Trophoblast cell (in vitro differentiated cells and primary cell): Measurements from ENCODE around the gene FREM1.

Source experiments
- DNase-seq, 2 donors: peaks; one replicate each; pipeline ENCODE4 v3.0.0-alpha.2; 2016
- H2AFZ ChIP-seq: 2 replicates; pipeline ENCODE4 v1.6.1; 2013; ENCODE audit warnings: low read length, moderate library complexity, mild to moderate bottlenecking; ENCODE audit not compliant: insufficient read depth, poor library complexity
- H2AK5ac ChIP-seq: 2 replicates; pipeline ENCODE4 v1.6.1; 2013; ENCODE audit warnings: mild to moderate bottlenecking, low read length
- H2BK120ac ChIP-seq: 2 replicates; pipeline ENCODE4 v1.6.1; 2013; ENCODE audit warnings: low read length, mild to moderate bottlenecking, moderate library complexity; ENCODE audit not compliant: insufficient read depth, poor library complexity
- H2BK12ac ChIP-seq: 2 replicates; pipeline ENCODE4 v1.6.1; 2013; ENCODE audit warnings: mild to moderate bottlenecking, low read length, moderate library complexity
- H2BK5ac ChIP-seq: 2 replicates; pipeline ENCODE4 v1.6.1; 2013; ENCODE audit warnings: low read length, low read depth, moderate library complexity, mild to moderate bottlenecking; ENCODE audit not compliant: poor library complexity
- H3K14ac ChIP-seq: 2 replicates; pipeline ENCODE4 v1.6.1; 2013; ENCODE audit warnings: mild to moderate bottlenecking, low read length
- H3K18ac ChIP-seq: 2 replicates; pipeline ENCODE4 v1.6.1; 2013; ENCODE audit warnings: mild to moderate bottlenecking, low read length
- H3K23ac ChIP-seq: 2 replicates; pipeline ENCODE4 v1.6.1; 2013; ENCODE audit warnings: low read length
- H3K27ac ChIP-seq: 2 replicates; pipeline ENCODE4 v1.5.1; 2013; ENCODE audit warnings: low read depth, mild to moderate bottlenecking, inconsistent platforms, low read length, moderate library complexity
- H3K27me3 ChIP-seq: 2 replicates; pipeline ENCODE4 v1.6.1; 2013; ENCODE audit warnings: inconsistent platforms, mild to moderate bottlenecking, low read length, moderate library complexity; ENCODE audit not compliant: insufficient read depth
- H3K36me3 ChIP-seq, 2 experiments: 1 replicate in 1 of 2; 2 replicates in 1 of 2; pipeline ENCODE4 v1.6.1; 2013; ENCODE audit warnings: low read length in 2 of 2, mild to moderate bottlenecking in 2 of 2, moderate library complexity in 1 of 2; ENCODE audit not compliant: insufficient read depth in 2 of 2, control insufficient read depth in 1 of 2
- H3K4ac ChIP-seq: 2 replicates; pipeline ENCODE4 v1.6.1; 2013; ENCODE audit warnings: low read depth, mild to moderate bottlenecking, low read length, moderate library complexity
- H3K4me1 ChIP-seq, 2 experiments: 1 replicate in 1 of 2; 2 replicates in 1 of 2; pipeline ENCODE4 v1.6.1; 2013; ENCODE audit warnings: low read length in 2 of 2, mild to moderate bottlenecking in 2 of 2, moderate library complexity in 1 of 2; ENCODE audit not compliant: insufficient read depth in 2 of 2, control insufficient read depth in 1 of 2
- H3K4me2 ChIP-seq: 2 replicates; pipeline ENCODE4 v1.6.1; 2013; ENCODE audit warnings: inconsistent platforms, mild to moderate bottlenecking, low read length, moderate library complexity
- H3K4me3 ChIP-seq: 2 replicates; pipeline ENCODE4 v1.5.1; 2013; ENCODE audit warnings: mild to moderate bottlenecking, low read depth, low read length, inconsistent platforms
- H3K79me1 ChIP-seq: one replicate; pipeline ENCODE4 v1.6.1; 2013; ENCODE audit warnings: low read length
- H3K79me2 ChIP-seq: 2 replicates; pipeline ENCODE4 v1.6.1; 2013; ENCODE audit warnings: low read length, mild to moderate bottlenecking; ENCODE audit not compliant: control insufficient read depth, insufficient read depth, poor library complexity
- H3K9ac ChIP-seq: 2 replicates; pipeline ENCODE4 v1.6.1; 2013; ENCODE audit warnings: mild to moderate bottlenecking, low read length
- H3K9me3 ChIP-seq: 2 replicates; pipeline ENCODE4 v1.6.1; 2013; ENCODE audit warnings: low read depth, mild to moderate bottlenecking, control low read depth, inconsistent platforms, low read length; ENCODE audit not compliant: insufficient read depth
- H4K12ac ChIP-seq: 2 replicates; pipeline ENCODE4 v1.6.1; 2013; ENCODE audit warnings: low read depth, mild to moderate bottlenecking, low read length, moderate library complexity
- H4K8ac ChIP-seq: 2 replicates; pipeline ENCODE4 v1.6.1; 2013; ENCODE audit warnings: low read depth, mild to moderate bottlenecking, low read length, moderate library complexity
- H4K91ac ChIP-seq: one replicate; pipeline ENCODE4 v1.6.1; 2013; ENCODE audit warnings: low read depth, mild to moderate bottlenecking, low read length, moderate library complexity
- WGBS: extraction: QIAGEN DNeasy Blood & Tissue Kit; methylation state at CpG from one replicate; pipeline ENCODE4 v1.1.7; 2013; ENCODE audit warnings: missing lambda C conversion rate; ENCODE audit not compliant: insufficient read length, insufficient coverage; ENCODE audit errors: extremely low coverage; 5-methylcytosine and 5-hydroxymethylcytosine counted together

Gene FREM1

DNA sequence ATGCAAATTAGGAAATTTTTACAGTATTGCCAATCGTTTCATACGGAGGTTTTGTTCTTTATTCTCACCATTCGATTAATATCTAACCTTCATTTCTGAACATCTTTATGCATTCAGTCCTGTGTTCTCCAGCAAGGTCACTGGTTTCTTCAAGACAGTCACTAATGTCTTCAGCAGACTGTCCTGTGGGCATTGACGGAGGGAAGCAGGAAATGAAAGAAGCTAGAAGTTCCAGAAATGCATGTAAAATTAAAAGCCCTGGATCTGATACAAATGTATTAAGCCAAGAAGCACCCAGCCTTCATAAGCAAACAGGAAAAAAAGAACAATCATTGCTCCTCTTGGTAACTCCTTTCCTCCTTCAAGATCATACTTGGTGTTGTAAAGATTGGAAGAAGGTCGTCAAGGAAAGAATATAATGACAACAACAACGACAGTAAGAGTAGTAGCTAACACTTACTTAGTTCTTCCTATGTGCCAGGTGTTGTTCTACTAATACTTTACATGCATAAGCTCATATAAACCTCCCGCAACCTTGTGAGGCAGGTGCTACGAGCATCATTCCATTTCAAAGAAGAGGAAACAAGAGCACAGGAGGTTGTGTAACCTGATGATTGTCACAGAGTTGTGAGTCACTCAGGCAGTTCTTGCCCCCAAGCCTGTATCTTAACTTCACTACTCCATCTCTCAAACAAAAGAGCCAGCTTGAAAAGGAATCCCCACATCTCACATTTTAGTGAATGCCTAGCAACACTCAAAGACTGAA lies 127.8 kb downstream of the FREM1 start:
- DNase-seq, result peak; percentile 31 to 66
- Histone ChIP-seq H3K27ac (no peak overlapping the region), H3K4me1 (no peaks in the 10 kb centered on the region), H3K4ac (no peak overlapping the region), H2BK120ac (no peak overlapping the region), H2BK12ac (no peak overlapping the region), H2AFZ (no peak overlapping the region), H3K9me3 (no peaks in the 10 kb centered on the region), H3K14ac (no peak overlapping the region), H4K91ac (no peak overlapping the region), H3K23ac (no peak overlapping the region), H3K27me3 (no peaks in the 10 kb centered on the region), H3K36me3 (peaks cover 10% of the 10 kb centered on the region in 2 experiments), H2BK5ac (no peak overlapping the region), H3K79me2 (no peaks in the 10 kb centered on the region), H3K18ac (no peak overlapping the region), H3K4me3 (no peak overlapping the region), H3K79me1 (no peaks in the 10 kb centered on the region), H3K9ac (no peak overlapping the region), H2AK5ac (no peak overlapping the region), H3K4me2 (no peak overlapping the region), H4K12ac (no peak overlapping the region), H4K8ac (no peak overlapping the region)
- WGBS, result no CpG with 5 or more reads among the region's 8 CpGs

DNA sequence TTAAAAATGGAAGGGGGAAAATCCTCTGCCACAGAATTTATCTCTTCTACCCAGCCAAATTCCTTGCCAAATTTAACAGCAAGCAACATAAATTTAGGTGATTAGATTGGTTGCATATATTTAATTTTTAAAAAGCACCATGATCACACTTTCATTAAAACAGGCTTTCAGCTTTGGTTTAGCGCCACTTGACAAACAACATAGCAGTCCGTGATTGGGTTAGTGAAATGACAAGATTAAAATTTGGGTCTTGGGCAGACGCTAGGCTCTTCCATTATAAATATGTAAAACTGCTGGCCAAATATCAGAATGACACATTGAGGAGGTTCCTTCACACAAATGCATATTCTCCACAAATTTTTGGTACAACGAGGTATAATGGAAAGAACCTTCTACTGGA lies 129.5 kb downstream of the FREM1 start:
- no peak overlapping the region for H2BK120ac ChIP-seq
- H2AFZ ChIP-seq, result no peak overlapping the region
- no peak overlapping the region for H4K8ac ChIP-seq
- no peak overlapping the region for H2BK5ac ChIP-seq
- no peak overlapping the region for H3K18ac ChIP-seq
- H3K4ac ChIP-seq, result no peak overlapping the region
- H3K27me3 ChIP-seq, result no peaks in the 10 kb centered on the region
- no peak overlapping the region for H3K23ac ChIP-seq
- no peak overlapping the region for H3K4me2 ChIP-seq
- H4K12ac ChIP-seq, result no peak overlapping the region
- H3K79me1 ChIP-seq, result no peaks in the 10 kb centered on the region
- no peak overlapping the region for H2BK12ac ChIP-seq
- no peak overlapping the region for H3K9ac ChIP-seq
- no CpG with 5 or more reads among the region's 4 CpGs for WGBS
- no peak overlapping the region for H2AK5ac ChIP-seq
- H3K9me3 ChIP-seq, result no peaks in the 10 kb centered on the region
- DNase-seq, result no peak
- H3K79me2 ChIP-seq, result no peaks in the 10 kb centered on the region
- no peak overlapping the region for H3K14ac ChIP-seq
- H3K36me3 ChIP-seq, result peaks cover 12 to 13% of the 10 kb centered on the region in 2 experiments
- H4K91ac ChIP-seq, result no peak overlapping the region
- H3K4me3 ChIP-seq, result no peak overlapping the region
- H3K27ac ChIP-seq, result no peak overlapping the region
- H3K4me1 ChIP-seq, result no peaks in the 10 kb centered on the region

DNA sequence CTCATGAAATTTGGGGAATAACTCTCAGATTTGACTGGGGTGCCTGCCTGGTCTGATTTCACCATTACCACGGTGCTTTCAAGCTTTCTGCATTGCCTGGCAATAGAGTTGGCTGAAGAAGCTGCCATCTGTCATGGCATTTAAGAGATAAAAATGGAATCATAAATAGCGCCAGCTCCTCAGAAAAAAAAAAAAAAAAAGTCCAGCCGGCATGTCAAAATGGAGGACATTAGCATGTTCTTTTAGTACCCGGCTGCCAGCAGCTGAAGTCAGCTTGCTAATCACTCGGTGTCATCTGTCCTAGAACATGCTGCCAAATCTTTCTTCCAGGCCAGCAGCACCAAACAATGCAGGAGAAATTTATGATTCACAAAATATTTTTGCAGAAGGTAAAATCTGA lies 130.0 kb downstream of the FREM1 start:
- no peak overlapping the region for H2AFZ ChIP-seq
- no peak overlapping the region for H4K8ac ChIP-seq
- WGBS, result no CpG with 5 or more reads among the region's 5 CpGs
- H3K23ac ChIP-seq, result no peak overlapping the region
- no peak overlapping the region for H2BK5ac ChIP-seq
- H4K91ac ChIP-seq, result no peak overlapping the region
- no peak overlapping the region for H3K9ac ChIP-seq
- no peak overlapping the region for H3K18ac ChIP-seq
- no peak overlapping the region for H2BK120ac ChIP-seq
- H3K27ac ChIP-seq, result no peak overlapping the region
- no peak overlapping the region for H3K4me3 ChIP-seq
- no peaks in the 10 kb centered on the region for H3K4me1 ChIP-seq
- H3K9me3 ChIP-seq, result no peaks in the 10 kb centered on the region
- no peaks in the 10 kb centered on the region for H3K79me1 ChIP-seq
- no peaks in the 10 kb centered on the region for H3K27me3 ChIP-seq
- peaks cover 13 to 16% of the 10 kb centered on the region in 2 experiments for H3K36me3 ChIP-seq
- no peak overlapping the region for H2BK12ac ChIP-seq
- H3K4ac ChIP-seq, result no peak overlapping the region
- no peak overlapping the region for H3K4me2 ChIP-seq
- no peak overlapping the region for H3K14ac ChIP-seq
- H2AK5ac ChIP-seq, result no peak overlapping the region
- H3K79me2 ChIP-seq, result no peaks in the 10 kb centered on the region
- peak; percentile 25 to 43 for DNase-seq
- H4K12ac ChIP-seq, result no peak overlapping the region

DNA sequence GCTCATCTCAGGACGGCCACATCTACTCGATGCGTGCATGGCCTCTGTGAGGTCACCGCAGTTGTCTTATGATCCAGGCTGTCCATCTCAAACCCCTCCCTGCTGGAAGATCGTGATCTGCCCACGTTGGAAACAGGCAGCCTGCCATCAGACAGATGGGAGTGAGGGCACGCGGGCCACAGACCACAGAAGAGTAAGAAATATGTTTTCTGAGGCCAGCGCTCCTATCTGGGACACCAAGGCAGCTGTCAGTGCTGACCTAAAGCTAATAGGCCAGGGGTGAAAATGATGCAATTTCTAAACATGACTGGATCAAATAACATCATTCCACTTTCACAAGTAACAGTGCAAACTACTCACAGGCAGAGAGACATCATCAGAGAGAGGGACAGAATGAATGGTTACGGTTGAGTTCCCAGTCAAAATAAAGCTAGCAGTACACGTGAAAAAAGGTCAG lies 130.6 kb downstream of the FREM1 start:
- peak; percentile 26 to 77 for DNase-seq
- Histone ChIP-seq H2BK120ac (no peak overlapping the region), H3K27me3 (no peaks in the 10 kb centered on the region), H4K91ac (no peak overlapping the region), H2BK12ac (no peak overlapping the region), H3K4ac (no peak overlapping the region), H2AK5ac (no peak overlapping the region), H2BK5ac (no peak overlapping the region), H4K12ac (no peak overlapping the region), H3K23ac (no peak overlapping the region), H3K36me3 (peaks cover 11 to 16% of the 10 kb centered on the region in 2 experiments), H3K4me3 (no peak overlapping the region), H3K4me1 (no peaks in the 10 kb centered on the region), H2AFZ (no peak overlapping the region), H3K4me2 (no peak overlapping the region), H3K9ac (no peak overlapping the region), H3K79me2 (no peaks in the 10 kb centered on the region), H3K9me3 (no peaks in the 10 kb centered on the region), H4K8ac (no peak overlapping the region), H3K18ac (no peak overlapping the region), H3K79me1 (no peaks in the 10 kb centered on the region), H3K27ac (no peak overlapping the region), H3K14ac (no peak overlapping the region)
- WGBS, result no CpG with 5 or more reads among the region's 11 CpGs
